Testis (tissue), 3 donors: ENCODE results near the gene TNFRSF11A. TPM values are rescaled to one million over a fixed set of nuclear protein-coding genes. Genes with fewer than 3 reads are reported as not detected.

Source experiments
- DNase-seq: peaks from one replicate; pipeline ENCODE4 v3.0.0-alpha.2; 2019
- H3K27ac ChIP-seq, 2 donors: fragments of 200-600 bp; sonication (generic); one replicate each; pipeline ENCODE4 v1.5.1; 2019
- H3K27me3 ChIP-seq: fragments of 200-600 bp; sonication (generic); one replicate; pipeline ENCODE4 v1.5.1; 2019
- H3K36me3 ChIP-seq: fragments of 200-600 bp; sonication (generic); one replicate; pipeline ENCODE4 v1.5.1; 2017; ENCODE audit warnings: low read depth; ENCODE audit errors: missing control alignments
- H3K4me1 ChIP-seq: fragments of 200-600 bp; sonication (generic); one replicate; pipeline ENCODE4 v1.5.1; 2019
- H3K4me3 ChIP-seq, 2 donors: fragments of 200-600 bp; sonication (generic); one replicate each; pipeline ENCODE4 v1.5.1; 2017 to 2019
- H3K9me3 ChIP-seq: fragments of 200-600 bp; sonication (generic); one replicate; pipeline ENCODE4 v1.5.1; 2017
- POLR2A ChIP-seq: fragments of 450-650 bp; IDR thresholded peaks from one replicate; pipeline ENCODE4 v1.6.1; 2017; ENCODE audit warnings: antibody characterized with exemption, mild to moderate bottlenecking, moderate library complexity
- WGBS, 2 donors: methylation state at CpG; one replicate each; pipeline ENCODE4 v1.1.5; 2018; 5-methylcytosine and 5-hydroxymethylcytosine counted together
- intact Hi-C: fragments of 100-400 bp; cut with DNase I; formaldehyde crosslinking; loops from one replicate; pipeline ENCODE4 v1.15.1; 2023; ENCODE audit warnings: low total_unique reads
- polyA plus RNA-seq: library from polyadenylated mRNA; stranded (reverse); fragments of 350-450 nt; fragmentation: Illumina TruSeq; extraction: RNeasy Lipid Tissue Mini Kit (QIAGEN cat#74804); gene quantifications from one replicate; pipeline ENCODE4 v1.2.3, GENCODE V29; 2014; ENCODE audit warnings: low read depth, low replicate concordance; ENCODE audit not compliant: insufficient read depth
- total RNA-seq, 2 donors: library from RNA; depleted of rRNA; stranded (reverse); fragments of >200 nt; gene quantifications; one replicate each; pipeline ENCODE4 v1.2.3, GENCODE V29; 2016
- TF ChIP-seq, protein P1 (sequence below), 3 experiments: fragments of 450-650 bp in 2 of 3; fragments of 200-600 bp in 1 of 3; sonication (generic) in 1 of 3; IDR thresholded peaks; one replicate each; pipeline ENCODE4 v1.5.1; 2016 to 2019; ENCODE audit warnings: antibody characterized with exemption in 3 of 3, mild to moderate bottlenecking in 2 of 3, moderate library complexity in 1 of 3

The TNFRSF11A gene
- total and polyA plus RNA-seq, 3 donors from 2014 or later = 2.4 to 3.3 (median 3.0) TPM

DNA sequence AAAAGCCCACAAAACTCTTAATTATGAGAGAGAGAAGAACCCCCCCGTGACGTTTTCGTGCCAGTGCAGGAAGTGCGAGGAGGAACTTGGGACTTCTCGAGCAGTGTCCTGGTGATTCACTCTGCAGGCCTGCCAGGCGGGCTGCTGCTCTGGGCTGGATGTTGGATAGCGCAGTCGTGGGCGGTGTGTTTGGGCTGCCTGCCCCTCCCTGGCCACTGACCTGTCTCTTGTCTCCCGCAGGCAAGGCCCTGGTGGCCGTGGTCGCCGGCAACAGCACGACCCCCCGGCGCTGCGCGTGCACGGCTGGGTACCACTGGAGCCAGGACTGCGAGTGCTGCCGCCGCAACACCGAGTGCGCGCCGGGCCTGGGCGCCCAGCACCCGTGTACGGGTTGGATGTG lies 29.0 kb downstream of the TNFRSF11A start:
- Histone ChIP-seq H3K36me3 (no peaks in the 10 kb centered on the region), H3K27me3 (no peaks in the 10 kb centered on the region), H3K9me3 (no peaks in the 10 kb centered on the region), H3K4me1 (no peaks in the 10 kb centered on the region), H3K4me3 (peak overlapping the region; percentile 4 to 29), H3K27ac (no peak overlapping the region)
- TF ChIP-seq POLR2A = no peak
- TF ChIP-seq, protein P1, sequence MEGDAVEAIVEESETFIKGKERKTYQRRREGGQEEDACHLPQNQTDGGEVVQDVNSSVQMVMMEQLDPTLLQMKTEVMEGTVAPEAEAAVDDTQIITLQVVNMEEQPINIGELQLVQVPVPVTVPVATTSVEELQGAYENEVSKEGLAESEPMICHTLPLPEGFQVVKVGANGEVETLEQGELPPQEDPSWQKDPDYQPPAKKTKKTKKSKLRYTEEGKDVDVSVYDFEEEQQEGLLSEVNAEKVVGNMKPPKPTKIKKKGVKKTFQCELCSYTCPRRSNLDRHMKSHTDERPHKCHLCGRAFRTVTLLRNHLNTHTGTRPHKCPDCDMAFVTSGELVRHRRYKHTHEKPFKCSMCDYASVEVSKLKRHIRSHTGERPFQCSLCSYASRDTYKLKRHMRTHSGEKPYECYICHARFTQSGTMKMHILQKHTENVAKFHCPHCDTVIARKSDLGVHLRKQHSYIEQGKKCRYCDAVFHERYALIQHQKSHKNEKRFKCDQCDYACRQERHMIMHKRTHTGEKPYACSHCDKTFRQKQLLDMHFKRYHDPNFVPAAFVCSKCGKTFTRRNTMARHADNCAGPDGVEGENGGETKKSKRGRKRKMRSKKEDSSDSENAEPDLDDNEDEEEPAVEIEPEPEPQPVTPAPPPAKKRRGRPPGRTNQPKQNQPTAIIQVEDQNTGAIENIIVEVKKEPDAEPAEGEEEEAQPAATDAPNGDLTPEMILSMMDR (IDR thresholded peaks at IDR 0.05) = no peak
- WGBS, 2 donors = 72 to 75% methylated on average over 9 to 29 of the region's 29 CpGs
- DNase-seq = no peak
- intact Hi-C loops = no loop called here

DNA sequence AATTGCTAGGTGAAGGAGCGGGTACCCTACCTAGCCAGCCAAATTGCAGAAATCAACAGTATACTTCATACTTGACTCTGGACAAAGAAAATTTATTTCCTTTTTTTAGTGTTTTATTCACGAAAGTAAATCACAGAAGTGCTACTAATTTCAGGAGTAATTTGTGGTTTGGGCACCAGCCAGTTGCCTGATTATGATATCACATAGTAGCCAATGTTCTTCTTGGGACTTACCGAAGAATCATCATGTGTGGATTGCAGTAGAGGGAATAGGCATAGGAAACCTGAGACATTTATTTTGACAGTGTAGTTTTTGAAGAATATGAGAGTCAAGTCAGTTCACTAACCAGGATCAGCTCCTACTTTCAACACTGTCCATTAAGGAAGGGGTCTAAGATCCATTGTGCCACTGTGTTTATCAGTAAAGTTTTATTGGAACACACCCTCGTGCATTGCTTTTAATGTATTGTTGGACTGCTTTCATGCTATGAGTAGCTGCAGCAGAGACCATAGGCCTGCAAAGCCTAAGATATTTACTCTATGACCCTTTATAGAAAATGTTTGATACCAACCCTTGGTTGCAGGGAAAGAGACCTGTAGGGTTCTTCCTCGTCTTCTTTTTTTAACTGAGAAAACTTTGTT lies 32.1 kb downstream of the TNFRSF11A start:
- no peak for DNase-seq
- H3K27me3 ChIP-seq = no peaks in the 10 kb centered on the region
- intact Hi-C loops = no loop called here
- WGBS, 2 donors = 72 to 85% methylated on average over 5 of the region's 5 CpGs
- no peaks in the 10 kb centered on the region for H3K4me1 ChIP-seq
- no peak overlapping the region for H3K27ac ChIP-seq
- TF ChIP-seq POLR2A = no peak
- no peaks in the 10 kb centered on the region for H3K36me3 ChIP-seq
- no peak overlapping the region for H3K4me3 ChIP-seq
- H3K9me3 ChIP-seq = no peaks in the 10 kb centered on the region

DNA sequence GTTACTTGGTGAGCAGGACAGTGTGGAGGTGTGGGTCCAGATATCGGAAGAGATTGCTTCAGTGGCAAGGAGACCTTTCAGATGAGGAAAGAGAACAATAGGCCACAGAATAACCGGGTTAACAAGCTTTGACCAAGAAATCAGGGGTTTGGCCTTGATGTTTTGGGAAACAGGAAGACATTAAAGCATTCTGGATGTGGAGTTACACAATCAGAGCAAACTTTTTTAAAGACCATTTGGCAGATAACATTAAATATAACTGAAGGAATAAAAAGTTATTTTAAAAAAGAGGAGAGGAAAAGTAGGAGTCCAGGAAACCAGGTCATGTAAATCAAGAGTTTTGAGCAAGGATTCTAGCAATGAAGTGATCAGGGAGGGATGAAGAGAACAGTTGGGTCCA lies 35.7 kb downstream of the TNFRSF11A start:
- WGBS, 2 donors = 61 to 65% methylated on average over 2 of the region's 2 CpGs
- no peaks in the 10 kb centered on the region for H3K4me1 ChIP-seq
- intact Hi-C loops = no loop called here
- TF ChIP-seq POLR2A = no peak
- TF ChIP-seq, protein P1 (IDR thresholded peaks at IDR 0.05) = no peak
- H3K36me3 ChIP-seq = no peaks in the 10 kb centered on the region
- no peak overlapping the region for H3K4me3 ChIP-seq
- no peaks in the 10 kb centered on the region for H3K27me3 ChIP-seq
- H3K9me3 ChIP-seq = no peaks in the 10 kb centered on the region
- H3K27ac ChIP-seq = no peak overlapping the region
- no peak for DNase-seq

DNA sequence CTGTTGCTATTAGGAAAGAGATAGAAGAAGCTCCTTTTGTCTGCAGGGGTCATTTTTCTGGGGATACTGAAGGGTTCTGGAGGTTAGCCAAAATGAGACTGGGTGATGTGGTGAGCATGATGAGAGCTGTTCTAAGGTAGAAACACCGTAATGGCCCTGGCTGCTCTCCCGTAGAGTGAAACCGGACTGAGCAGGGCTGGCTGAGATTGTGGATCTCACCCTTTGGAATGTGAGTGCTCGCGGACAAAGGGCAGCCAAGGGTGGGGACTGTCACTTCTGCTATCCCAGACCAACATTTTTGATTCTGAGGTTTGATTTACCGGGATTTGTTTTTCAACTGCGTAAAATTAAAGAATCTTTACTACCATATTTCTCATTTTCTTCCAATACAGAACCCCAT lies 36.2 kb downstream of the TNFRSF11A start:
- 93 to 98% methylated on average over 7 of the region's 7 CpGs for WGBS, 2 donors
- TF ChIP-seq, protein P1 (IDR thresholded peaks at IDR 0.05) = no peak
- TF ChIP-seq POLR2A = no peak
- intact Hi-C loops = no loop called here

DNA sequence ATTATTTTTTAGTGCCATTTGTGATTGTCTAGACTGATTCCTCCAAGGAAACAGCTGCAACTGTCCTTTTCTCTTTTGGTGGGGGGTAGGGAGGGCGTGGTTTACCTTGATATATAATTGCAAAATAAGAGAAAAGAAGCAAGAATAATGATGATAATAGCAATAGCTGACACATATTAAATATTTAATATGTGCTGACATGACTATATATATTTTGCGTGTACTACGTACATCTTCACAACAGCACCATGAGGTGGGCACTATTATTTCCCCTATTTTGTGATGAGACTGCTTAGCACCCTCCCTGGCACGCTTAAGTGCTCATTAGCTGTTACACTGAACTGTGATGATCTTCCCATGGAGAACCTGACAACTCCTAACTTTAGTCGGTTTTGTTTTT lies 39.4 kb downstream of the TNFRSF11A start:
- TF ChIP-seq, protein P1 (IDR thresholded peaks at IDR 0.05) = no peak
- TF ChIP-seq POLR2A = no peak
- H3K36me3 ChIP-seq = no peaks in the 10 kb centered on the region
- 68 to 81% methylated on average over 5 of the region's 5 CpGs for WGBS, 2 donors
- H3K4me3 ChIP-seq = no peak overlapping the region
- H3K9me3 ChIP-seq = no peaks in the 10 kb centered on the region
- intact Hi-C loops = no loop called here
- H3K4me1 ChIP-seq = no peaks in the 10 kb centered on the region
- H3K27me3 ChIP-seq = no peaks in the 10 kb centered on the region
- DNase-seq = no peak
- no peak overlapping the region for H3K27ac ChIP-seq

More for the DNA sequence above, 36.2 kb downstream of the TNFRSF11A start:
- Histone ChIP-seq H3K27me3 (no peaks in the 10 kb centered on the region), H3K4me3 (no peak overlapping the region), H3K9me3 (no peaks in the 10 kb centered on the region), H3K4me1 (no peaks in the 10 kb centered on the region), H3K36me3 (no peaks in the 10 kb centered on the region), H3K27ac (no peak overlapping the region)
- no peak for DNase-seq
